Mesenchymal stem cell (in vitro differentiated cells and primary cell): Measurements from ENCODE around the gene NOTCH2.
A peak's percentile ranks its signal among the peaks of the same experiment; 100 is the strongest.
"Not testable (repeated sequence)": the region's sequence is repeated elsewhere in the genome, so short reads cannot be mapped to it uniquely, and the experiment has no call there.

Experiments used
- DNase-seq: peaks from one replicate; pipeline ENCODE4 v3.0.0-alpha.2; 2013
- H2AFZ ChIP-seq: one replicate; pipeline ENCODE4 v1.6.1; 2013; ENCODE audit warnings: low read depth, mild to moderate bottlenecking, control low read depth, inconsistent platforms, low read length, moderate library complexity
- H2AK5ac ChIP-seq: 2 replicates; pipeline ENCODE4 v1.6.1; 2013; ENCODE audit warnings: low read length, moderate library complexity, mild to moderate bottlenecking, inconsistent platforms; ENCODE audit not compliant: severe bottlenecking
- H2BK120ac ChIP-seq: one replicate; pipeline ENCODE4 v1.6.1; 2013; ENCODE audit warnings: low read depth, mild to moderate bottlenecking, inconsistent platforms, low read length, moderate library complexity
- H2BK12ac ChIP-seq, 2 experiments: one replicate each; pipeline ENCODE4 v1.6.1; 2013; ENCODE audit warnings: inconsistent platforms in 2 of 2, low read length in 2 of 2, mild to moderate bottlenecking in 2 of 2, moderate library complexity in 2 of 2, control low read depth in 1 of 2
- H2BK15ac ChIP-seq: one replicate; pipeline ENCODE4 v1.6.1; 2013; ENCODE audit warnings: mild to moderate bottlenecking, low read depth, inconsistent platforms; ENCODE audit not compliant: poor library complexity, severe bottlenecking
- H2BK5ac ChIP-seq: 2 replicates; pipeline ENCODE4 v1.6.1; 2013; ENCODE audit warnings: low read depth, mild to moderate bottlenecking, low read length, control low read depth, inconsistent platforms; ENCODE audit not compliant: poor library complexity, severe bottlenecking
- H3K14ac ChIP-seq, 2 experiments: one replicate each; pipeline ENCODE4 v1.6.1; 2013; ENCODE audit warnings: inconsistent platforms in 2 of 2, low read length in 2 of 2, control low read depth in 1 of 2, mild to moderate bottlenecking in 1 of 2, moderate library complexity in 1 of 2
- H3K18ac ChIP-seq, 2 experiments: one replicate each; pipeline ENCODE4 v1.6.1; 2013; ENCODE audit warnings: inconsistent platforms in 2 of 2, low read length in 2 of 2, control low read depth in 1 of 2, low read depth in 1 of 2, mild to moderate bottlenecking in 1 of 2
- H3K23ac ChIP-seq, 2 experiments: one replicate each; pipeline ENCODE4 v1.6.1; 2013; ENCODE audit warnings: inconsistent platforms in 2 of 2, low read length in 2 of 2, mild to moderate bottlenecking in 2 of 2, moderate library complexity in 2 of 2, control low read depth in 1 of 2
- H3K27ac ChIP-seq: 2 replicates; pipeline ENCODE4 v1.5.1; 2013; ENCODE audit warnings: mild to moderate bottlenecking, moderate library complexity, low read length, control low read depth, inconsistent platforms; ENCODE audit not compliant: poor library complexity, severe bottlenecking
- H3K27me3 ChIP-seq, 2 experiments: 2 replicates each; pipeline versions ENCODE4 v1.6.1 to v1.7.0; 2013; ENCODE audit warnings: low read length in 2 of 2, mild to moderate bottlenecking in 2 of 2, moderate library complexity in 2 of 2, control low read depth in 1 of 2, inconsistent platforms in 1 of 2; ENCODE audit not compliant: control insufficient read depth in 1 of 2, insufficient read depth in 1 of 2
- H3K36me3 ChIP-seq, 2 experiments: 2 replicates each; pipeline versions ENCODE4 v1.6.1 to v1.7.0; 2013; ENCODE audit warnings: low read length in 2 of 2, control low read depth in 1 of 2, inconsistent platforms in 1 of 2, low read depth in 1 of 2, mild to moderate bottlenecking in 1 of 2; ENCODE audit not compliant: insufficient read depth in 2 of 2, control insufficient read depth in 1 of 2
- H3K4ac ChIP-seq, 2 experiments: one replicate each; pipeline ENCODE4 v1.6.1; 2013; ENCODE audit warnings: inconsistent platforms in 2 of 2, low read length in 2 of 2, mild to moderate bottlenecking in 2 of 2, moderate library complexity in 2 of 2, control low read depth in 1 of 2, low read depth in 1 of 2
- H3K4me1 ChIP-seq: 2 replicates; pipeline ENCODE4 v1.6.1; 2013; ENCODE audit warnings: low read depth, low read length, control low read depth; ENCODE audit not compliant: control insufficient read depth, insufficient read depth
- H3K4me2 ChIP-seq: 2 replicates; pipeline ENCODE4 v1.6.1; 2013; ENCODE audit warnings: low read length, mild to moderate bottlenecking, inconsistent platforms; ENCODE audit not compliant: poor library complexity, severe bottlenecking
- H3K4me3 ChIP-seq, 2 experiments: 2 replicates each; pipeline versions ENCODE4 v1.5.1 to v1.7.0; 2013; ENCODE audit warnings: low read length in 2 of 2, mild to moderate bottlenecking in 2 of 2, control low read depth in 1 of 2, low read depth in 1 of 2; ENCODE audit not compliant: insufficient read depth in 1 of 2
- H3K79me1 ChIP-seq: replicated peaks from 2 replicates; pipeline ENCODE4 v1.6.1; 2013; ENCODE audit warnings: mild to moderate bottlenecking, control low read depth, low read length, inconsistent platforms; ENCODE audit not compliant: poor library complexity, severe bottlenecking
- H3K9ac ChIP-seq: 2 replicates; pipeline ENCODE4 v1.7.0; 2013; ENCODE audit warnings: mild to moderate bottlenecking, low read length, moderate library complexity
- H3K9me3 ChIP-seq: 2 replicates; pipeline ENCODE4 v1.7.0; 2013; ENCODE audit warnings: mild to moderate bottlenecking, low read length; ENCODE audit not compliant: control insufficient read depth
- H4K8ac ChIP-seq: one replicate; pipeline ENCODE4 v1.6.1; 2013; ENCODE audit warnings: inconsistent platforms, mild to moderate bottlenecking, low read length, moderate library complexity
- H4K91ac ChIP-seq: one replicate; pipeline ENCODE4 v1.6.1; 2013; ENCODE audit warnings: mild to moderate bottlenecking, low read length, inconsistent platforms
- WGBS: methylation state at CpG from one replicate; pipeline ENCODE4 v1.1.7; 2013; ENCODE audit warnings: mixed read lengths; 5-methylcytosine and 5-hydroxymethylcytosine counted together

The NOTCH2 gene

GRCh38 chr1:120092232-120093218, 23.1 kb upstream of the NOTCH2 start:
- H3K4me1 ChIP-seq, H3K4me2 ChIP-seq, H3K79me1 ChIP-seq, H3K4me3 ChIP-seq, H3K9me3 ChIP-seq, H2BK5ac ChIP-seq, H3K9ac ChIP-seq, H3K36me3 ChIP-seq, H3K18ac ChIP-seq, H3K14ac ChIP-seq, H4K91ac ChIP-seq, H2BK12ac ChIP-seq, H4K8ac ChIP-seq, H3K27ac ChIP-seq, H2AK5ac ChIP-seq, H2BK15ac ChIP-seq, H3K4ac ChIP-seq, H3K27me3 ChIP-seq, H2BK120ac ChIP-seq, H2AFZ ChIP-seq, H3K23ac ChIP-seq: not testable (repeated sequence)
- WGBS: 86% methylated on average over 1 of the region's 4 CpGs
- peak; percentile 1 for DNase-seq

- not testable (repeated sequence) for H2BK120ac ChIP-seq, H3K14ac ChIP-seq, H3K79me1 ChIP-seq, H3K4me1 ChIP-seq, H4K91ac ChIP-seq, H3K4me2 ChIP-seq, H3K36me3 ChIP-seq, H2BK12ac ChIP-seq, H3K27ac ChIP-seq, H3K4ac ChIP-seq, H3K18ac ChIP-seq, H2AFZ ChIP-seq, H3K23ac ChIP-seq, H3K4me3 ChIP-seq, H2AK5ac ChIP-seq, H3K27me3 ChIP-seq, H4K8ac ChIP-seq, H3K9me3 ChIP-seq, H2BK5ac ChIP-seq, DNase-seq, H2BK15ac ChIP-seq
- no CpG with 5 or more reads among the region's 1 CpG for WGBS
- H3K9ac ChIP-seq: peak overlapping the region; percentile 65
Measured at GRCh38 chr1:120090830-120091229, 21.4 kb upstream of the NOTCH2 start.

GRCh38 chr1:120087959-120088358, 18.5 kb upstream of the NOTCH2 start:
- not testable (repeated sequence) for H3K18ac ChIP-seq
- H3K9ac ChIP-seq: peak overlapping the region; percentile 41

GRCh38 chr1:120069920-120070214, 405 bp upstream of the NOTCH2 start:
- not testable (repeated sequence) for H4K8ac ChIP-seq, H3K79me1 ChIP-seq, H3K36me3 ChIP-seq, H2AK5ac ChIP-seq, H3K14ac ChIP-seq, H2AFZ ChIP-seq, H3K27ac ChIP-seq, H3K18ac ChIP-seq, H3K4me3 ChIP-seq, H2BK5ac ChIP-seq, H3K4me2 ChIP-seq, H3K23ac ChIP-seq, H3K9me3 ChIP-seq, H2BK12ac ChIP-seq, H3K4ac ChIP-seq, H2BK120ac ChIP-seq, H2BK15ac ChIP-seq, H4K91ac ChIP-seq, H3K9ac ChIP-seq, DNase-seq, H3K4me1 ChIP-seq, H3K27me3 ChIP-seq
- WGBS: no CpG with 5 or more reads among the region's 8 CpGs

More at GRCh38 chr1:120087959-120088358, 18.5 kb upstream of the NOTCH2 start:
- H2BK15ac ChIP-seq, H2BK12ac ChIP-seq, H3K4me1 ChIP-seq, H2BK120ac ChIP-seq, H3K79me1 ChIP-seq, H3K4me3 ChIP-seq, H3K14ac ChIP-seq, H4K8ac ChIP-seq, H2BK5ac ChIP-seq, H3K27me3 ChIP-seq, H2AK5ac ChIP-seq, H3K4me2 ChIP-seq, H2AFZ ChIP-seq, H3K27ac ChIP-seq, H3K4ac ChIP-seq, H3K23ac ChIP-seq, H4K91ac ChIP-seq, H3K9me3 ChIP-seq, H3K36me3 ChIP-seq: not testable (repeated sequence)
- DNase-seq: peak; percentile 75
- WGBS: 14% methylated on average over 2 of the region's 4 CpGs
